NK-92 (cell line): ENCODE data around the gene OR56A1.

Source experiments
- DNase-seq: peaks from one replicate; lab custom pipeline; 2025; ENCODE audit not compliant: unreplicated experiment; lab: John Stamatoyannopoulos, UW

Gene OR56A1

GRCh38 chr11:5992150-5992549, 38.4 kb downstream of the OR56A1 start:
- DNase-seq = no peak

GRCh38 chr11:5989203-5989602, 41.4 kb downstream of the OR56A1 start:
- no peak for DNase-seq

GRCh38 chr11:5986885-5987284, 43.7 kb downstream of the OR56A1 start, which contains the start of gene OR52L1:
OR52L1 (minus strand) TSS chr11:5986985; CDS start chr11:5986930, 55 bp downstream.
- no peak for DNase-seq

- no peak for DNase-seq
Observed at GRCh38 chr11:5983443-5983842, 47.1 kb downstream of the OR56A1 start.

GRCh38 chr11:5973530-5973929, 57.0 kb downstream of the OR56A1 start:
- no peak for DNase-seq
